ENCODE results near the gene NPBWR2.

Gene NPBWR2

GRCh38 chr20:64072498-64073063, 34.8 kb downstream of the NPBWR2 start:
- H3K9me2 ChIP-seq (ENCODE audit: low read depth, low read length), result no peaks in the 10 kb centered on the region
- no peak overlapping the region for H2AFZ ChIP-seq (ENCODE audit: low read length)
- no peak overlapping the region for H3K4me3 ChIP-seq (ENCODE audit: low read depth, low read length, poor library complexity, severe bottlenecking)
- peaks cover 9% of the 10 kb centered on the region; the same call in 1 of the 2 replicates for H3K27me3 ChIP-seq (ENCODE audit: insufficient read depth, low read length)
- H3K4me2 ChIP-seq (ENCODE audit: low read length), result no peak overlapping the region
- H3K27ac ChIP-seq (ENCODE audit: low read depth, low read length, poor library complexity, severe bottlenecking), result no peak overlapping the region
- H3F3A ChIP-seq (ENCODE audit: insufficient read depth, low read length), result no peaks in the 10 kb centered on the region
- no peaks in the 10 kb centered on the region for H3K79me2 ChIP-seq (ENCODE audit: insufficient read depth, low read length)
- peaks cover 7% of the 10 kb centered on the region for H3K4me1 ChIP-seq (ENCODE audit: insufficient read depth, low read length, severe bottlenecking)
- no peaks in the 10 kb centered on the region; the same call in 1 of the 2 replicates for H3K36me3 ChIP-seq (ENCODE audit: insufficient read depth, low read length)
- H3K9me3 ChIP-seq (ENCODE audit: low read length), result no peaks in the 10 kb centered on the region
- no peak overlapping the region for H3K9ac ChIP-seq (ENCODE audit: low read length)
- TF ChIP-seq CTCF (IDR thresholded peaks at IDR 0.05; ENCODE audit: low read length) (no peak), EZH2 (IDR thresholded peaks at IDR 0.05; ENCODE audit: borderline replicate concordance, low read length) (no peak)
- no peaks in the 10 kb centered on the region for H4K20me1 ChIP-seq (ENCODE audit: insufficient read depth, low read length)

- H3K4me3 ChIP-seq (ENCODE audit: low read depth, low read length, poor library complexity, severe bottlenecking), result no peak overlapping the region
- H3K9me3 ChIP-seq (ENCODE audit: low read length), result no peaks in the 10 kb centered on the region
- no peak overlapping the region for H3K27ac ChIP-seq (ENCODE audit: low read depth, low read length, poor library complexity, severe bottlenecking)
- peaks cover 9% of the 10 kb centered on the region; the same call in 1 of the 2 replicates for H3K27me3 ChIP-seq (ENCODE audit: insufficient read depth, low read length)
- no peak for TF ChIP-seq EZH2 (IDR thresholded peaks at IDR 0.05; ENCODE audit: borderline replicate concordance, low read length)
- no peak for TF ChIP-seq CTCF (IDR thresholded peaks at IDR 0.05; ENCODE audit: low read length)
- no peaks in the 10 kb centered on the region for H3K4me1 ChIP-seq (ENCODE audit: insufficient read depth, low read length, severe bottlenecking)
- H2AFZ ChIP-seq (ENCODE audit: low read length), result no peak overlapping the region
- H3K9me2 ChIP-seq (ENCODE audit: low read depth, low read length), result no peaks in the 10 kb centered on the region
- H3K4me2 ChIP-seq (ENCODE audit: low read length), result no peak overlapping the region
- no peak overlapping the region for H3K9ac ChIP-seq (ENCODE audit: low read length)
- no peaks in the 10 kb centered on the region for H3K79me2 ChIP-seq (ENCODE audit: insufficient read depth, low read length)
- H3F3A ChIP-seq (ENCODE audit: insufficient read depth, low read length), result no peaks in the 10 kb centered on the region
- H4K20me1 ChIP-seq (ENCODE audit: insufficient read depth, low read length), result no peaks in the 10 kb centered on the region
- H3K36me3 ChIP-seq (ENCODE audit: insufficient read depth, low read length), result no peaks in the 10 kb centered on the region; the same call in 1 of the 2 replicates
Measured at GRCh38 chr20:64071341-64072332, 35.7 kb downstream of the NPBWR2 start.

- Histone ChIP-seq H3K9me2 (ENCODE audit: low read depth, low read length) (no peaks in the 10 kb centered on the region), H3K27me3 (ENCODE audit: insufficient read depth, low read length) (peaks cover 9% of the 10 kb centered on the region; the same call in 1 of the 2 replicates), H4K20me1 (ENCODE audit: insufficient read depth, low read length) (no peaks in the 10 kb centered on the region), H3K27ac (ENCODE audit: low read depth, low read length, poor library complexity, severe bottlenecking) (no peak overlapping the region), H3K4me2 (ENCODE audit: low read length) (no peak overlapping the region), H3F3A (ENCODE audit: insufficient read depth, low read length) (no peaks in the 10 kb centered on the region), H2AFZ (ENCODE audit: low read length) (no peak overlapping the region), H3K9me3 (ENCODE audit: low read length) (no peaks in the 10 kb centered on the region), H3K4me1 (ENCODE audit: insufficient read depth, low read length, severe bottlenecking) (peaks cover 9% of the 10 kb centered on the region), H3K4me3 (ENCODE audit: low read depth, low read length, poor library complexity, severe bottlenecking) (no peak overlapping the region), H3K9ac (ENCODE audit: low read length) (no peak overlapping the region), H3K79me2 (ENCODE audit: insufficient read depth, low read length) (no peaks in the 10 kb centered on the region), H3K36me3 (ENCODE audit: insufficient read depth, low read length) (no peaks in the 10 kb centered on the region; the same call in 1 of the 2 replicates)
- TF ChIP-seq CTCF (IDR thresholded peaks at IDR 0.05; ENCODE audit: low read length) (no peak), EZH2 (IDR thresholded peaks at IDR 0.05; ENCODE audit: borderline replicate concordance, low read length) (no peak)
Measured at GRCh38 chr20:64070244-64070993, 36.9 kb downstream of the NPBWR2 start.
